Effector memory CD4-positive, alpha-beta T cell (primary cell): Measurements from ENCODE around the gene AHNAK.
A peak's percentile ranks its signal among the peaks of the same experiment; 100 is the strongest.

Source experiments
- DNase-seq, 3 donors: peaks; one replicate each; pipeline ENCODE4 v3.0.0-alpha.2; 2020
- H3K27ac ChIP-seq: 2 replicates; pipeline ENCODE4 v1.7.0; 2013; ENCODE audit warnings: mild to moderate bottlenecking, low read length, moderate library complexity; ENCODE audit not compliant: insufficient read depth, poor library complexity, severe bottlenecking
- H3K27me3 ChIP-seq: replicated peaks from 2 replicates; pipeline ENCODE4 v1.7.0; 2013; ENCODE audit warnings: mild to moderate bottlenecking, low read length; ENCODE audit not compliant: insufficient read depth, control insufficient read depth, poor library complexity, severe bottlenecking
- H3K36me3 ChIP-seq: 2 replicates; pipeline ENCODE4 v1.7.0; 2013; ENCODE audit warnings: mild to moderate bottlenecking, low read length, moderate library complexity; ENCODE audit not compliant: control insufficient read depth, insufficient read depth
- H3K4me1 ChIP-seq: 2 replicates; pipeline ENCODE4 v1.7.0; 2013; ENCODE audit warnings: low read length, mild to moderate bottlenecking; ENCODE audit not compliant: control insufficient read depth, insufficient read depth, poor library complexity, severe bottlenecking
- H3K4me3 ChIP-seq: 2 replicates; pipeline ENCODE4 v1.7.0; 2013; ENCODE audit warnings: low read length, low read depth, mild to moderate bottlenecking; ENCODE audit not compliant: insufficient read depth, poor library complexity, severe bottlenecking
- H3K9me3 ChIP-seq: 2 replicates; pipeline ENCODE4 v1.7.0; 2013; ENCODE audit warnings: mild to moderate bottlenecking, low read length, moderate library complexity; ENCODE audit not compliant: control insufficient read depth

Gene AHNAK

GRCh38 chr11:62532096-62532495 lies 14.5 kb downstream of the AHNAK start:
- H3K9me3 ChIP-seq: no peaks in the 10 kb centered on the region
- H3K4me1 ChIP-seq: no peaks in the 10 kb centered on the region
- H3K36me3 ChIP-seq: peaks cover 88% of the 10 kb centered on the region
- peak overlapping the region; percentile 12 for H3K27ac ChIP-seq
- DNase-seq: no peak
- no peaks in the 10 kb centered on the region for H3K27me3 ChIP-seq
- no peak overlapping the region for H3K4me3 ChIP-seq

GRCh38 chr11:62516736-62517371 lies 29.8 kb downstream of the AHNAK start:
- no peaks in the 10 kb centered on the region for H3K27me3 ChIP-seq
- H3K4me3 ChIP-seq: no peak overlapping the region
- no peak for DNase-seq
- H3K36me3 ChIP-seq: peaks cover 73% of the 10 kb centered on the region
- no peaks in the 10 kb centered on the region for H3K9me3 ChIP-seq
- no peak overlapping the region for H3K27ac ChIP-seq
- H3K4me1 ChIP-seq: no peaks in the 10 kb centered on the region

- Histone ChIP-seq H3K27ac (no peak overlapping the region), H3K4me1 (no peaks in the 10 kb centered on the region), H3K27me3 (no peaks in the 10 kb centered on the region), H3K9me3 (no peaks in the 10 kb centered on the region), H3K4me3 (no peak overlapping the region), H3K36me3 (peaks cover 46% of the 10 kb centered on the region)
- DNase-seq: no peak
Observed at GRCh38 chr11:62514151-62514550, 32.5 kb downstream of the AHNAK start.

- DNase-seq: no peak
- no peaks in the 10 kb centered on the region for H3K4me1 ChIP-seq
- no peaks in the 10 kb centered on the region for H3K9me3 ChIP-seq
- H3K27ac ChIP-seq: no peak overlapping the region
- peaks cover 41% of the 10 kb centered on the region for H3K36me3 ChIP-seq
- H3K27me3 ChIP-seq: no peaks in the 10 kb centered on the region
- H3K4me3 ChIP-seq: no peak overlapping the region
Observed at GRCh38 chr11:62513626-62514025, 33.0 kb downstream of the AHNAK start.

GRCh38 chr11:62512961-62513360 lies 33.6 kb downstream of the AHNAK start:
- H3K27me3 ChIP-seq: no peaks in the 10 kb centered on the region
- peaks cover 34% of the 10 kb centered on the region for H3K36me3 ChIP-seq
- no peak overlapping the region for H3K27ac ChIP-seq
- H3K4me3 ChIP-seq: no peak overlapping the region
- no peaks in the 10 kb centered on the region for H3K4me1 ChIP-seq
- no peaks in the 10 kb centered on the region for H3K9me3 ChIP-seq
- no peak for DNase-seq

GRCh38 chr11:62508336-62509058 lies 38.1 kb downstream of the AHNAK start:
- H3K27ac ChIP-seq: no peak overlapping the region
- no peaks in the 10 kb centered on the region for H3K9me3 ChIP-seq
- no peak for DNase-seq
- no peaks in the 10 kb centered on the region for H3K4me1 ChIP-seq
- no peak overlapping the region for H3K4me3 ChIP-seq
- H3K27me3 ChIP-seq: no peaks in the 10 kb centered on the region
- no peaks in the 10 kb centered on the region for H3K36me3 ChIP-seq

GRCh38 chr11:62507125-62507422 lies 39.5 kb downstream of the AHNAK start:
- DNase-seq: no peak

GRCh38 chr11:62506413-62507124 lies 40.0 kb downstream of the AHNAK start:
- Histone ChIP-seq H3K27ac (no peak overlapping the region), H3K9me3 (no peaks in the 10 kb centered on the region), H3K4me3 (no peak overlapping the region), H3K27me3 (no peaks in the 10 kb centered on the region), H3K4me1 (no peaks in the 10 kb centered on the region), H3K36me3 (no peaks in the 10 kb centered on the region)
- DNase-seq: no peak

More at GRCh38 chr11:62507125-62507422, 39.5 kb downstream of the AHNAK start:
- H3K27ac ChIP-seq: no peak overlapping the region
- no peaks in the 10 kb centered on the region for H3K4me1 ChIP-seq
- H3K9me3 ChIP-seq: no peaks in the 10 kb centered on the region
- no peak overlapping the region for H3K4me3 ChIP-seq
- H3K36me3 ChIP-seq: no peaks in the 10 kb centered on the region
- H3K27me3 ChIP-seq: no peaks in the 10 kb centered on the region

GRCh38 chr11:62505440-62506091 lies 41.0 kb downstream of the AHNAK start:
- Histone ChIP-seq H3K27ac (no peak overlapping the region), H3K9me3 (no peaks in the 10 kb centered on the region), H3K4me3 (no peak overlapping the region), H3K4me1 (no peaks in the 10 kb centered on the region), H3K36me3 (no peaks in the 10 kb centered on the region), H3K27me3 (no peaks in the 10 kb centered on the region)
- no peak for DNase-seq

GRCh38 chr11:62505059-62505439 lies 41.6 kb downstream of the AHNAK start:
- no peaks in the 10 kb centered on the region for H3K4me1 ChIP-seq
- no peak overlapping the region for H3K4me3 ChIP-seq

More at GRCh38 chr11:62505059-62505439, 41.6 kb downstream of the AHNAK start:
- DNase-seq: no peak
- H3K27me3 ChIP-seq: no peaks in the 10 kb centered on the region
- H3K36me3 ChIP-seq: no peaks in the 10 kb centered on the region
- H3K9me3 ChIP-seq: no peaks in the 10 kb centered on the region
- H3K27ac ChIP-seq: no peak overlapping the region
